Measurements from ENCODE around the gene BST1.

GRCh38 chr4:15655223-15656037, 47.4 kb upstream of the BST1 start, which contains the start of gene FBXL5:
- TF ChIP-seq POLR2A (IDR thresholded peaks at IDR 0.05; ENCODE audit: low read length) = peak; percentile 86
- TF ChIP-seq GATA1 (IDR thresholded peaks at IDR 0.05; ENCODE audit: low read depth, low read length) = no peak

Measured in erythroblast (primary cell).